ENCODE measurements around the gene CFAP299. TPM values are rescaled to one million over a fixed set of nuclear protein-coding genes. Genes with fewer than 3 reads are reported as not detected.

The CFAP299 gene
- total RNA-seq, 3 donors from 2014 or later: under 0.01 to 0.15 TPM; not detected in 1

DNA sequence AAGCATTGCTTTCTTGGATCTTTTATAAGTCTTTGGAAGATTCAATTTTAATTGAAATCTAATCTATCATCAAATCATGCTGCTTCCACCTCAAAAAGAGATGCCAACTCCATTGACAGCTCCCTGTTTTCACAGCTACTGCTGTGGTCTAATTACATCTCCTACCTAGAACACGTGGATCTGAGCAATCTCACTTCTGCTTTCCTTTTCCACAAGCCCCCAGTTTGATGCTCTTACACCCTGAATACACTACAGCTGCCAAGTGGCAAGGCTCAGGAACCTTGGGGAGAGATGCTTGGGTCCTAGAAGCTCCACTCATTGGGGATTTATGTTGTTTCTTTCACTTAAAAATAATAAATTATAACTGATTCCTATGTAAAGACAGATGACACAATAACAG, 172.0 kb downstream of the CFAP299 start:
- Histone ChIP-seq H3K4me3 (no peak overlapping the region), H3K4me1 (no peaks in the 10 kb centered on the region), H3K36me3 (no peaks in the 10 kb centered on the region), H3K9me3 (no peaks in the 10 kb centered on the region), H3K27ac (no peak overlapping the region), H3K27me3 (no peaks in the 10 kb centered on the region)
- intact Hi-C loops (cut with DNase I; ENCODE audit: low total_unique reads): no loop called here
- TF ChIP-seq POLR2A (IDR thresholded peaks at IDR 0.05): no peak
- TF ChIP-seq POLR2AphosphoS5 (IDR thresholded peaks at IDR 0.05): no peak
- TF ChIP-seq, protein P1, sequence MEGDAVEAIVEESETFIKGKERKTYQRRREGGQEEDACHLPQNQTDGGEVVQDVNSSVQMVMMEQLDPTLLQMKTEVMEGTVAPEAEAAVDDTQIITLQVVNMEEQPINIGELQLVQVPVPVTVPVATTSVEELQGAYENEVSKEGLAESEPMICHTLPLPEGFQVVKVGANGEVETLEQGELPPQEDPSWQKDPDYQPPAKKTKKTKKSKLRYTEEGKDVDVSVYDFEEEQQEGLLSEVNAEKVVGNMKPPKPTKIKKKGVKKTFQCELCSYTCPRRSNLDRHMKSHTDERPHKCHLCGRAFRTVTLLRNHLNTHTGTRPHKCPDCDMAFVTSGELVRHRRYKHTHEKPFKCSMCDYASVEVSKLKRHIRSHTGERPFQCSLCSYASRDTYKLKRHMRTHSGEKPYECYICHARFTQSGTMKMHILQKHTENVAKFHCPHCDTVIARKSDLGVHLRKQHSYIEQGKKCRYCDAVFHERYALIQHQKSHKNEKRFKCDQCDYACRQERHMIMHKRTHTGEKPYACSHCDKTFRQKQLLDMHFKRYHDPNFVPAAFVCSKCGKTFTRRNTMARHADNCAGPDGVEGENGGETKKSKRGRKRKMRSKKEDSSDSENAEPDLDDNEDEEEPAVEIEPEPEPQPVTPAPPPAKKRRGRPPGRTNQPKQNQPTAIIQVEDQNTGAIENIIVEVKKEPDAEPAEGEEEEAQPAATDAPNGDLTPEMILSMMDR (IDR thresholded peaks at IDR 0.05): no peak
- DNase-seq (ENCODE audit: low spot score in 2 of 2): no peak

DNA sequence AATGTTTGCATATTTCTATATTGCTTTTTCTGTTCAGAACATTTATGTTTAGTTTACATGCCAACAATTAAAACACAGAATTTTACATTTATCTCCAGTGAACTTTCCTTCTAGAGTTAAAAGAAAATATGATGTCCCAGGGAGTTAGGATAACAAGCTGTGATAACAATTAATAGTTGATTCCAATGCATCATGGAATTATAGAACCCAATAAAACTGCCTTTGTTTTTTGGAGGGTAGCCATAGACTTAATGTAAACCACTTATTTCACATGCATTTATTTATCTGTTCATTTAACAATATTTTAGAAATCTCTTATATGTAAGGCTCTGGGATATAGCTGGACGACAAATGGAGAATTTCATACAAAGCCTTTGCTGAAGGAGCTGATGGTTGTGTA, 180.0 kb downstream of the CFAP299 start:
- intact Hi-C loops (cut with DNase I; ENCODE audit: low total_unique reads): no loop called here
- Histone ChIP-seq H3K9me3 (no peaks in the 10 kb centered on the region), H3K4me3 (no peak overlapping the region), H3K27ac (no peak overlapping the region), H3K27me3 (no peaks in the 10 kb centered on the region), H3K4me1 (no peaks in the 10 kb centered on the region), H3K36me3 (no peaks in the 10 kb centered on the region)
- no peak for DNase-seq (ENCODE audit: low spot score in 2 of 2)
- TF ChIP-seq POLR2AphosphoS5 (IDR thresholded peaks at IDR 0.05): no peak
- TF ChIP-seq, protein P1 (IDR thresholded peaks at IDR 0.05): no peak
- TF ChIP-seq POLR2A (IDR thresholded peaks at IDR 0.05): no peak

DNA sequence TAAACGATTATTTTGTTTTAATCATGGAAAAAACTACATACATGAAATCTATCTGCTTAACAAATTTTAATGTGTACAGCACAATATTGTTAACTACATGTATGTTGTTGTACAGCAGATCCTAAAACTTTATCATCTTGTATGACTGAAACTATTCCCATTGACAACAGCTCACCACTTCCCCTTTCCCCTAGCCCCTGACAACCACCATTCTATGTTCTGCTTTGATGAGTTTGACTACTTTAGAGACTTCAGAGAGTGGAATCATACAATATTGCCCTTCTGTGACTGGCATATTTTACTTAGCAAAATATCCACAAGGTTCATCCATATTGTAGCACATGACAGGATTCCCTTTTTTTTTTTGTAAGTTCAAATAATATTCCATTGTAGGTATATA, 185.9 kb downstream of the CFAP299 start:
- intact Hi-C loops (cut with DNase I; ENCODE audit: low total_unique reads): no loop called here
- Histone ChIP-seq H3K4me3 (no peak overlapping the region), H3K36me3 (no peaks in the 10 kb centered on the region), H3K27ac (no peak overlapping the region), H3K27me3 (no peaks in the 10 kb centered on the region), H3K4me1 (no peaks in the 10 kb centered on the region), H3K9me3 (no peaks in the 10 kb centered on the region)
- no peak for DNase-seq (ENCODE audit: low spot score in 2 of 2)
- TF ChIP-seq POLR2AphosphoS5 (IDR thresholded peaks at IDR 0.05) (no peak), POLR2A (IDR thresholded peaks at IDR 0.05) (no peak)
- TF ChIP-seq, protein P1 (IDR thresholded peaks at IDR 0.05): no peak

DNA sequence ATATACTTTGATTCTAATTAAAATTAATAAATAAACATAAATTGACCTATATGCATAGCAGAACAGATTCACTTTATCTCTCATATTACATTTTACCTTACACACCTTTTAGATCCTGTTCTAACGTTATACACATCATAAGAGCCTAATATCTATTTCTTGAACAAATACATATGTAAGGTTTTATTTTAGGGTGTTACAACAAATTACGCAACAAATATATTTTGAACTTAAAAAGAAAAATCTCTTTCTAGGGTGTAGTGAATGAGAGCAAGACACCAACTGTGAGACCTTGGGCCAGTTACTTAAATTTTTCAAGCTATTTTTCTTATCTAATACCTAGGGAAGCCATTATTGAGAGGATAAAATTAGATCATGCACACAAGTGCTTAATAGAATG, 191.2 kb downstream of the CFAP299 start:
- Histone ChIP-seq H3K9me3 (no peaks in the 10 kb centered on the region), H3K36me3 (no peaks in the 10 kb centered on the region), H3K4me3 (no peak overlapping the region), H3K27me3 (no peaks in the 10 kb centered on the region), H3K27ac (no peak overlapping the region), H3K4me1 (no peaks in the 10 kb centered on the region)
- TF ChIP-seq POLR2AphosphoS5 (IDR thresholded peaks at IDR 0.05) (no peak), POLR2A (IDR thresholded peaks at IDR 0.05) (no peak)
- TF ChIP-seq, protein P1 (IDR thresholded peaks at IDR 0.05): no peak
- intact Hi-C loops (cut with DNase I; ENCODE audit: low total_unique reads): no loop called here
- no peak for DNase-seq (ENCODE audit: low spot score in 2 of 2)

DNA sequence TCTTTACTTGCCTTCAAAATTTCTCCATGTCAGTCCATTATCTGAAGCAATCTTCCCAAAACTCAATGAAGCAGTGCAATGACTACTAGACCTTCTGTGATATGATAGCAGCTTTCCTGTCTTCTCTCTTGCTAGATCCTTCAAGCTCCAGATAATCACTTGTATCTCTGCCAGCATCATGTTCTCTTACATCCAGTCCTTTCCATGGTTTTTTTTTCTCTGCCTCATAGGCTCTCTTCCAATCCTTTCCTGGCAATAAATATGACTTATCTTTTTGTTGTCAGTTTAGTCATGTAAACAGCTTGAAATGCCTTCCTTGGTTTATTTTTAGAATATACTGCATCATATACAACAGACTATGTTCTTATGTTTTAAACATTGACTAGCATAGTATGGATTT, 193.5 kb downstream of the CFAP299 start:
- no peak for TF ChIP-seq POLR2A (IDR thresholded peaks at IDR 0.05)
- TF ChIP-seq, protein P1 (IDR thresholded peaks at IDR 0.05): no peak
- no peak for TF ChIP-seq POLR2AphosphoS5 (IDR thresholded peaks at IDR 0.05)
- Histone ChIP-seq H3K9me3 (no peaks in the 10 kb centered on the region), H3K27me3 (no peaks in the 10 kb centered on the region), H3K36me3 (no peaks in the 10 kb centered on the region), H3K4me1 (no peaks in the 10 kb centered on the region), H3K27ac (no peak overlapping the region), H3K4me3 (no peak overlapping the region)
- no peak for DNase-seq (ENCODE audit: low spot score in 2 of 2)
- intact Hi-C loops (cut with DNase I; ENCODE audit: low total_unique reads): no loop called here
